GM23338 (cell line): ENCODE measurements around the gene TTC28. TPM values are rescaled to one million over a fixed set of nuclear protein-coding genes. Genes with fewer than 3 reads are reported as not detected.

ENCODE experiments used
- ATAC-seq: fragments of 200-7000 bp; cut with Tn5 transposase; 3 replicates; pipeline ENCODE4 v1.9.1; 2020
- DNase-seq: peaks from one replicate; pipeline ENCODE4 v3.0.0-alpha.2; 2015; ENCODE audit warnings: low spot score
- H2AFZ ChIP-seq: fragments of 200-600 bp; sonication (generic); 2 replicates; pipeline ENCODE4 v1.8.0; 2016; ENCODE audit warnings: antibody characterized with exemption, mild to moderate bottlenecking, moderate library complexity
- H3F3A ChIP-seq: fragments of 200-600 bp; sonication (generic); replicated peaks from 2 replicates; pipeline ENCODE4 v1.8.0; 2017; ENCODE audit warnings: antibody characterized with exemption, mixed run types, low read depth
- H3K27ac ChIP-seq: fragments of 200-600 bp; sonication (generic); 2 replicates; pipeline ENCODE4 v1.6.1; 2016; ENCODE audit warnings: low read depth
- H3K27me3 ChIP-seq: fragments of 200-600 bp; sonication (generic); 2 replicates; pipeline ENCODE4 v1.8.0; 2016; ENCODE audit warnings: mild to moderate bottlenecking, mixed run types, moderate library complexity; ENCODE audit not compliant: insufficient read depth
- H3K36me3 ChIP-seq: fragments of 200-600 bp; sonication (generic); 2 replicates; pipeline ENCODE4 v1.8.0; 2016; ENCODE audit warnings: mild to moderate bottlenecking; ENCODE audit not compliant: insufficient read depth
- H3K4me1 ChIP-seq: fragments of 200-600 bp; sonication (generic); 2 replicates; pipeline ENCODE4 v1.8.0; 2016; ENCODE audit warnings: mild to moderate bottlenecking, moderate library complexity; ENCODE audit not compliant: insufficient read depth
- H3K4me2 ChIP-seq: fragments of 200-600 bp; sonication (generic); 2 replicates; pipeline ENCODE4 v1.7.1; 2017; ENCODE audit warnings: mixed run types
- H3K4me3 ChIP-seq: fragments of 200-600 bp; sonication (generic); 2 replicates; pipeline ENCODE4 v1.6.1; 2016; ENCODE audit warnings: mixed run types
- H3K79me2 ChIP-seq: fragments of 200-600 bp; sonication (generic); replicated peaks from 2 replicates; pipeline ENCODE4 v1.8.0; 2017; ENCODE audit warnings: mild to moderate bottlenecking; ENCODE audit not compliant: insufficient read depth
- H3K9me2 ChIP-seq: fragments of 200-600 bp; sonication (generic); 2 replicates; pipeline ENCODE4 v1.8.0; 2017; ENCODE audit not compliant: insufficient read depth
- H4K20me1 ChIP-seq: fragments of 200-600 bp; sonication (generic); replicated peaks from 2 replicates; pipeline ENCODE4 v1.8.0; 2017; ENCODE audit warnings: mild to moderate bottlenecking; ENCODE audit not compliant: insufficient read depth
- H3K27ac Mint-ChIP-seq: 2 replicates; pipeline ENCODE4 v1.8.0; 2020; ENCODE audit warnings: inconsistent platforms, mild to moderate bottlenecking, moderate library complexity, mixed read lengths
- H3K27me3 Mint-ChIP-seq: 3 replicates; pipeline ENCODE4 v1.8.0; 2022; ENCODE audit warnings: low read depth, mild to moderate bottlenecking, moderate library complexity, mixed read lengths, inconsistent platforms; ENCODE audit not compliant: insufficient read depth, poor library complexity
- H3K36me3 Mint-ChIP-seq: 3 replicates; pipeline ENCODE4 v1.8.0; 2021; ENCODE audit warnings: low read depth, mild to moderate bottlenecking, inconsistent platforms, moderate library complexity, mixed read lengths
- H3K4me1 Mint-ChIP-seq: 3 replicates; pipeline ENCODE4 v1.8.0; 2020; ENCODE audit warnings: mild to moderate bottlenecking, inconsistent platforms, mixed read lengths
- H3K4me3 Mint-ChIP-seq: 3 replicates; pipeline ENCODE4 v1.8.0; 2021; ENCODE audit warnings: moderate library complexity, mild to moderate bottlenecking, inconsistent platforms, mixed read lengths
- H3K9me3 Mint-ChIP-seq: 3 replicates; pipeline ENCODE4 v1.8.0; 2020; ENCODE audit warnings: moderate library complexity, mild to moderate bottlenecking, inconsistent platforms, mixed read lengths
- CREB1 ChIP-seq: fragments of 250-450 bp; sonication (Bioruptor Pico); IDR thresholded peaks from 2 replicates; pipeline ENCODE4 v1.5.0; 2020; ENCODE audit warnings: low read depth, mild to moderate bottlenecking, moderate library complexity
- EZH2phosphoT487 ChIP-seq: fragments of 200-600 bp; sonication (generic); IDR thresholded peaks from one replicate; pipeline ENCODE4 v1.8.1; 2018; ENCODE audit warnings: antibody characterized with exemption; ENCODE audit not compliant: unreplicated experiment
- JUNB ChIP-seq: IDR thresholded peaks from one replicate; pipeline ENCODE4 v1.6.1; 2016; ENCODE audit warnings: antibody characterized with exemption; ENCODE audit not compliant: unreplicated experiment
- POLR2AphosphoS5 ChIP-seq: IDR thresholded peaks from 2 replicates; pipeline ENCODE4 v1.6.1; 2016; ENCODE audit warnings: antibody characterized with exemption, low read depth
- ZNF114 ChIP-seq: fragments of 250-450 bp; sonication (Bioruptor Pico); IDR thresholded peaks from 2 replicates; pipeline ENCODE4 v1.5.0; 2020; ENCODE audit warnings: mild to moderate bottlenecking, moderate library complexity
- ZNF331 ChIP-seq: fragments of 250-450 bp; sonication (Bioruptor Pico); IDR thresholded peaks from 2 replicates; pipeline ENCODE4 v1.5.0; 2020; ENCODE audit warnings: low read depth, mild to moderate bottlenecking, moderate library complexity
- polyA plus RNA-seq: library from polyadenylated mRNA; unstranded; fragments of >200 nt; fragmentation: Nextera tagmentation; extraction: Ambion mirVana; gene quantifications from 2 replicates; pipeline ENCODE4 v1.2.1, GENCODE V29; 2016
- total RNA-seq: library from RNA; depleted of rRNA; stranded (reverse); fragments of >200 nt; shearing (Covaris generic); gene quantifications from 2 replicates; pipeline ENCODE4 v1.2.3, GENCODE V29; 2014
- TF ChIP-seq, protein P1 (sequence below): fragments of 250-450 bp; sonication (Bioruptor Pico); IDR thresholded peaks from 2 replicates; pipeline ENCODE4 v1.5.0; 2020; ENCODE audit warnings: mild to moderate bottlenecking, moderate library complexity
- TF ChIP-seq, protein P2 (sequence below): IDR thresholded peaks from 2 replicates; pipeline ENCODE4 v1.6.1; 2016; ENCODE audit warnings: antibody characterized with exemption

The TTC28 gene
- total and polyA plus RNA-seq, 2 experiments from 2014 or later: 4.5 to 16.1 TPM

DNA sequence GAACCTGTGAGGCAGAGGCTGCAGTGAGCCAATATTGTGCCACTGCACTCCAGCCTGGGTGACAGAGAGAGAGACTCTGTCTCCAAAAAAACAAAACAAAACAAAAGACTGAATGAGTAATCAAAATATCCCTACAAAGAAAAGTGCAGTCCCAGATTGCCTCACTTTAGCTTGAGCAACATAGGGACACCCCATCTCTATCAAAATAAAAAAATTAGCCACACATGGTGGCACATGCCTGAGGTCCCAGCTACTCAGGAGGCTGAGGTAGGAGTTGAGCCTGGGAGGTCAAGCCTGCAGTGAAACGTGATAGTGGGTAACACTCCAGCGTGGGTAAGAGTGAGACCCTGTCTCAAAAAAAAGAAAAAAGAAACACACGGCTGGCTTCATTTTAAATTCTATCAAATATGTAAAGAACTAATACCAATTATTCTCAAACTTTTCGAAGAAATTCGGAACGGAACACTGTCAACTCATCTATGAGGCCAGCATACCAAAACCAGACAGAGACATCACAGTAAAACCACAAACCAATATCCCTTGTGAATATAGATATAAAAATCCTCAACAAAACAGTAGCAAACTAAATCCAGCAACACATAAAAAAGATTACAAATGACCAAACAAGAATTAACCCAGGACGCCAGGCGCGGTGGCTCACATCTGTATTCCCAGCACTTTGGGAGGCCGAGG, 49.1 kb upstream of the TTC28 start (continued):
- TF ChIP-seq, protein P1, sequence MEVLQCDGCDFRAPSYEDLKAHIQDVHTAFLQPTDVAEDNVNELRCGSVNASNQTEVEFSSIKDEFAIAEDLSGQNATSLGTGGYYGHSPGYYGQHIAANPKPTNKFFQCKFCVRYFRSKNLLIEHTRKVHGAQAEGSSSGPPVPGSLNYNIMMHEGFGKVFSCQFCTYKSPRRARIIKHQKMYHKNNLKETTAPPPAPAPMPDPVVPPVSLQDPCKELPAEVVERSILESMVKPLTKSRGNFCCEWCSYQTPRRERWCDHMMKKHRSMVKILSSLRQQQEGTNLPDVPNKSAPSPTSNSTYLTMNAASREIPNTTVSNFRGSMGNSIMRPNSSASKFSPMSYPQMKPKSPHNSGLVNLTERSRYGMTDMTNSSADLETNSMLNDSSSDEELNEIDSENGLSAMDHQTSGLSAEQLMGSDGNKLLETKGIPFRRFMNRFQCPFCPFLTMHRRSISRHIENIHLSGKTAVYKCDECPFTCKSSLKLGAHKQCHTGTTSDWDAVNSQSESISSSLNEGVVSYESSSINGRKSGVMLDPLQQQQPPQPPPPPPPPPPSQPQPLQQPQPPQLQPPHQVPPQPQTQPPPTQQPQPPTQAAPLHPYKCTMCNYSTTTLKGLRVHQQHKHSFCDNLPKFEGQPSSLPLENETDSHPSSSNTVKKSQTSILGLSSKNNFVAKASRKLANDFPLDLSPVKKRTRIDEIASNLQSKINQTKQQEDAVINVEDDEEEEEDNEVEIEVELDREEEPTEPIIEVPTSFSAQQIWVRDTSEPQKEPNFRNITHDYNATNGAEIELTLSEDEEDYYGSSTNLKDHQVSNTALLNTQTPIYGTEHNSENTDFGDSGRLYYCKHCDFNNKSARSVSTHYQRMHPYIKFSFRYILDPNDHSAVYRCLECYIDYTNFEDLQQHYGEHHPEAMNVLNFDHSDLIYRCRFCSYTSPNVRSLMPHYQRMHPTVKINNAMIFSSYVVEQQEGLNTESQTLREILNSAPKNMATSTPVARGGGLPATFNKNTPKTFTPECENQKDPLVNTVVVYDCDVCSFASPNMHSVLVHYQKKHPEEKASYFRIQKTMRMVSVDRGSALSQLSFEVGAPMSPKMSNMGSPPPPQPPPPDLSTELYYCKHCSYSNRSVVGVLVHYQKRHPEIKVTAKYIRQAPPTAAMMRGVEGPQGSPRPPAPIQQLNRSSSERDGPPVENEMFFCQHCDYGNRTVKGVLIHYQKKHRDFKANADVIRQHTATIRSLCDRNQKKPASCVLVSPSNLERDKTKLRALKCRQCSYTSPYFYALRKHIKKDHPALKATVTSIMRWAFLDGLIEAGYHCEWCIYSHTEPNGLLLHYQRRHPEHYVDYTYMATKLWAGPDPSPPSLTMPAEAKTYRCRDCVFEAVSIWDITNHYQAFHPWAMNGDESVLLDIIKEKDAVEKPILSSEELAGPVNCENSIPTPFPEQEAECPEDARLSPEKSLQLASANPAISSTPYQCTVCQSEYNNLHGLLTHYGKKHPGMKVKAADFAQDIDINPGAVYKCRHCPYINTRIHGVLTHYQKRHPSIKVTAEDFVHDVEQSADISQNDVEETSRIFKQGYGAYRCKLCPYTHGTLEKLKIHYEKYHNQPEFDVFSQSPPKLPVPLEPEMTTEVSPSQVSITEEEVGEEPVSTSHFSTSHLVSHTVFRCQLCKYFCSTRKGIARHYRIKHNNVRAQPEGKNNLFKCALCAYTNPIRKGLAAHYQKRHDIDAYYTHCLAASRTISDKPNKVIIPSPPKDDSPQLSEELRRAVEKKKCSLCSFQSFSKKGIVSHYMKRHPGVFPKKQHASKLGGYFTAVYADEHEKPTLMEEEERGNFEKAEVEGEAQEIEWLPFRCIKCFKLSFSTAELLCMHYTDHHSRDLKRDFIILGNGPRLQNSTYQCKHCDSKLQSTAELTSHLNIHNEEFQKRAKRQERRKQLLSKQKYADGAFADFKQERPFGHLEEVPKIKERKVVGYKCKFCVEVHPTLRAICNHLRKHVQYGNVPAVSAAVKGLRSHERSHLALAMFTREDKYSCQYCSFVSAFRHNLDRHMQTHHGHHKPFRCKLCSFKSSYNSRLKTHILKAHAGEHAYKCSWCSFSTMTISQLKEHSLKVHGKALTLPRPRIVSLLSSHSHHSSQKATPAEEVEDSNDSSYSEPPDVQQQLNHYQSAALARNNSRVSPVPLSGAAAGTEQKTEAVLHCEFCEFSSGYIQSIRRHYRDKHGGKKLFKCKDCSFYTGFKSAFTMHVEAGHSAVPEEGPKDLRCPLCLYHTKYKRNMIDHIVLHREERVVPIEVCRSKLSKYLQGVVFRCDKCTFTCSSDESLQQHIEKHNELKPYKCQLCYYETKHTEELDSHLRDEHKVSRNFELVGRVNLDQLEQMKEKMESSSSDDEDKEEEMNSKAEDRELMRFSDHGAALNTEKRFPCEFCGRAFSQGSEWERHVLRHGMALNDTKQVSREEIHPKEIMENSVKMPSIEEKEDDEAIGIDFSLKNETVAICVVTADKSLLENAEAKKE (CRISPR knock-in tag): no peak
- TF ChIP-seq CREB1 (CRISPR knock-in tag): no peak
- TF ChIP-seq ZNF331 (CRISPR knock-in tag): no peak
- TF ChIP-seq POLR2AphosphoS5: no peak
- TF ChIP-seq JUNB: no peak
- TF ChIP-seq, protein P2, sequence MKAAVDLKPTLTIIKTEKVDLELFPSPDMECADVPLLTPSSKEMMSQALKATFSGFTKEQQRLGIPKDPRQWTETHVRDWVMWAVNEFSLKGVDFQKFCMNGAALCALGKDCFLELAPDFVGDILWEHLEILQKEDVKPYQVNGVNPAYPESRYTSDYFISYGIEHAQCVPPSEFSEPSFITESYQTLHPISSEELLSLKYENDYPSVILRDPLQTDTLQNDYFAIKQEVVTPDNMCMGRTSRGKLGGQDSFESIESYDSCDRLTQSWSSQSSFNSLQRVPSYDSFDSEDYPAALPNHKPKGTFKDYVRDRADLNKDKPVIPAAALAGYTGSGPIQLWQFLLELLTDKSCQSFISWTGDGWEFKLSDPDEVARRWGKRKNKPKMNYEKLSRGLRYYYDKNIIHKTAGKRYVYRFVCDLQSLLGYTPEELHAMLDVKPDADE: no peak

DNA sequence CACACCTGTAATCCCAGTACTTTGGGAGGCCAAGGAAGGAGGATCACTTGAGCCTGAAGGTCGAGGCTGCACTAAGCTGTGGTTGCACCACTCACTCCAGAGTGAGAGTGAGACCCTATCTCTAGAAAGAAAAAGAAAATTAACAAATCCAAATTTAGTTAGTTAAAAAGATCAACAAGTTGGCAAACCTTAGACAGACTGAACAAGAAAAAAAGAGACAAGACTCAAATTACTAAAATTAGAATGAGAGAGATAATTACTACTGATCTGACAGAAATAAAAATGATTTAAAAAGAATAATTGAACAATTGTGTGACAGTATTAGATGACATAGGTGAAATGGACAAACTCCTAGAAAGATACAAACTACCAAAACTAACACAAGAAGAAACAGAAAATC, 48.4 kb upstream of the TTC28 start:
- Mint-ChIP-seq H3K9me3 (no peaks in the 10 kb centered on the region), H3K36me3 (peaks cover 75% of the 10 kb centered on the region), H3K4me1 (no peaks in the 10 kb centered on the region; the same call in 2 of the 3 replicates), H3K4me3 (no peak overlapping the region), H3K27ac (no peak overlapping the region; the same call in 1 of the 2 replicates), H3K27me3 (peaks cover 6% of the 10 kb centered on the region)
- Histone ChIP-seq H3F3A (peaks cover 7% of the 10 kb centered on the region; the same call in 1 of the 2 replicates), H3K36me3 (peaks cover 33% of the 10 kb centered on the region), H3K4me2 (no peak overlapping the region), H3K4me3 (no peak overlapping the region), H3K79me2 (peaks cover 24% of the 10 kb centered on the region), H3K27ac (no peak overlapping the region), H4K20me1 (peaks cover 3% of the 10 kb centered on the region), H3K9me2 (no peaks in the 10 kb centered on the region), H3K27me3 (no peaks in the 10 kb centered on the region), H2AFZ (no peak overlapping the region), H3K4me1 (no peaks in the 10 kb centered on the region)
- DNase-seq: no peak
- ATAC-seq: no peak
- no peak for TF ChIP-seq ZNF114
- no peak for TF ChIP-seq CREB1 (CRISPR knock-in tag)
- TF ChIP-seq, protein P1 (CRISPR knock-in tag): no peak
- TF ChIP-seq JUNB: no peak
- TF ChIP-seq EZH2phosphoT487: no peak
